ENCODE data around the gene EIF4H.
"Not testable (repeated sequence)": the region's sequence is repeated elsewhere in the genome, so short reads cannot be mapped to it uniquely, and the experiment has no call there.

Gene EIF4H

GRCh38 chr7:74173866-74174605, at the start of gene EIF4H:
EIF4H (plus strand) TSS chr7:74174356; CDS start chr7:74174384, 28 bp downstream.
- peak; percentile 92 for DNase-seq (ENCODE audit: low read depth)

DNA sequence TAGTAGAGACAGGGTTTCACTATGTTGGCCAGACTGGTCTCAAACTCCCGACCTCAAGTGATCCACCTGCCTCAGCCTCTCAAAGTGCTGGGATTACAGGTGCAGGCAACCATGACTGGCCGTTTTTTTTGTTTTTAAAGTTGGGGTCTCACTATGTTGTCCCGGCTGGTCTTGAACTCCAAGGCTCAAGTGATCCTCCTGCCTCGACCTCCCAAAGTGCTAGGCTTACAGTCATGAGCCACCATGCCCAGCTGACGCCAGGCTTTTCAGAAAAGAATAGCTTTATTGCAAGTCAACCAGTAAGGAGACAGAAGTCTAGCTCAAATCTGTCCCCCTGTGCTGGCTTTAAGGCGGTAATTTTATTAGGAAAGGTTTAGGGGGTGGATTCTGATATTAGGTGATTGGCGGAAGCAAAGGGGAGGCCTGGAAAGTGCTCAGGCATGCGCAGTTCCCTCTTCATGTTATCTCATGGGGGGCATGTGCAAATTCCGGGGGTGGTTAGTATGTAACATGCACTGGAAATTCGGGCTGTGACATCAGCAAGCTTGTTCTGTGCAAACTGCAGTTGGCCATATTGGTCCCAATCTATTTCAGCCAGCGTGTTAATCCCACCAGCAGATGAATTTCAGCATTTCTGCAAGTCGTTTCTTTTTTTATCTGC, 47.8 kb upstream of the EIF4H start:
- no peak for DNase-seq (ENCODE audit: low read depth)

GRCh38 chr7:74129887-74130286, 44.3 kb upstream of the EIF4H start:
- no peak for DNase-seq (ENCODE audit: low read depth)

DNA sequence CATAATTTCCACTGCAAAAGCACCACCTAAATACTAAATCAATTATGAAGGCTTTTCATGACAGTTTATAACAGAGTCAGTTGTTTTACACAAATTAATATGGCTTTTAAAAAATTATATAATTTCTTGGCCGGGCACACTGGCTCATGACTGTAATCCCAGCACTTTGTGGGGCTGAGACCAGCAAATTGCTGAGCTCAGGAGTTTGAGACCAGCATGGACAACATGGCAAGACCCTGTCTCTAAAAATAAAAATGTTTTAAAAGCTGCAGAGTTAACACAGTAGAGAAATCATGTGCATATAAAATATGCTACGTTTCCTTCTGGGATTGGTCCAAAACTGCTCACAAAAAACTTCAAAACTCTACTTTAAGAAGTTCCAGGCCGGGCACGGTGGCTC, 43.6 kb upstream of the EIF4H start:
- DNase-seq (ENCODE audit: low read depth) = no peak

DNA sequence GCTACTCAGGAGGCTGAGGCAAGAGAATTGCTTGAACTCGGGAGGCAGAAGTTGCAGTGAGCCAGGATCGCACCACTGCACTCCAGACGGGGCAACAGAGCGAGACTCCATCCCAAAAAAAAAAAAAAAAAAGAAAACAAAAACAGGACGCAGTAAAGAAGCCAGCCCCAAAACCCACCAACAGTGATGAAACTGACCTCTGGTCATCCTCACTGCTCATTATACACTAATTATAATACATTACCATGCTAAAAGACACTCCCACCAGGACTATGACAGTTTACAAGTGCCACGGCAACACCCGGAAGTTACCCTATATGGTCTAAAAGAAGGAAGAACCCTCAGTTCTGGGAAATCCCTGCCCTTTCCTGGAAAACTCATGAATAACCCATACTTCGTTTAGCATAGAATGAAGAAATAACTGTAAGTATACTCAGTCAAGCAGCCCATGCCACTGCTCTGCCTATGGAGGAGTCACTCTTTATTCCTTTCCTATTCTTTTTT, 40.0 kb upstream of the EIF4H start:
- DNase-seq (ENCODE audit: low read depth) = no peak

DNA sequence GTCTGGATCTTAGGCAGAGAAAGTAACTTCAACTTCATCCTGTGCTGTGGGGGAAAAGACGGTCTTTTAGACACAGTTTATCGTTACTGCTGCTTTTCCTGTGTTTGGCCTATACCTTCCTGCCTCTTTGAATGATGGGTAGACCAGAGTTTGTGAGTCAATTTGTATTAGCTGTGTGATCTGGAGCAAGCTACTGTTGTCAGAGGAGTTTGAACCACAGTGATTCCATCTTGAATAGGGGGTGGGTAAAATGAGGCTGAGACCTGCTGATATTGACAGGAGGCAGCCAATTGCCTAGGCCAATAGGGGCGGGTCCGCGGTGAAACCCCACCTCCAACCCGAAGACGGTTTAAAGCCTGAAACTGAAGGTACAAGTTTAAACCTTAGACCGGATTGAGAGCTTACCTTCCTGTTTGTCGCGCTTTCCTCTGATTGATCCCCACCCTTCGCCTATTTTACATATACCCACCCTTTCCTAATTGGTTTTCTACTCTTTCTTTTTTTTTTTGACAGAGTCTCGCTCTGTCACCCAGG, 35.8 kb upstream of the EIF4H start:
- no peak for DNase-seq (ENCODE audit: low read depth)

DNA sequence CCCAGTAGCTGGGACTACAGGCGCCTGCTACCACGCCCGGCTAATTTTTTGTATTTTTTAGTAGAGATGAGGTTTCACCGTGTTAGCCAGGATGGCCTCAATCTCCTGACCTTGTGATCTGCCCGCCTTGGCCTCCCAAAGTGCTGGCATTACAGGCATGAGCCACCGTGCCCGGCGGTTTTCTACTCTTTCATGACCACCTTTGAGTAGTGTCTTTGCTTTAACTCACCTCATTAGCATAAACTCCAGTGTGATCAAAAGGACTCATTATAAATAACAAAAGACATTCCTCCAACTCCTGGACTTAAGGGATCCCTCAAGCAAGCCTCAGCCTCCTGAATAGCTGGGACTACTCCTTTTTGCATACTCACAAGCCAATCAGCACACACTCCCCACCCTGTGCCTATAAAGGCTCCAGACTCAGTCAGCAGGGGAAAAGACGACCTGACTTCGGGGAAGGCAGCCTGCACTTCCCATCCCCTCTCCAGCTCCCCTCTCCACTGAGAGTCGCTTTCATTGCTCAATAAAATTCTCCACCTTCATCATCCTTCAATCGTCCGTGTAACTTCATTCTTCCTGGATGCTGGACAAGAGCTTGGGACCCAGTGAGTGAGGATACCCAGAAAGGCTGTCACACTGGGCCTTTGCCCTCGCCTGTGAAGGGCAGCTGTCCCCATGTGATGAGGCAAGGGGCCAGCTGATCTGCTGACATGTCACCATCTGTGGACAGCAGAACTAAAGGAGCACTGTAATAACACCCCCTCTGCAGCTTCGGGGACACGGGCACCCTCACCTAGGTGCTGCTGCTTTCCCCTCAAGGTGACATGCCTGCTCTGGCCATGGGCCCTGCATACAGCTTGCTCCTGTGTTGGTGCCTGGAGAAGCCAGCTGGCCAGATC, 35.0 kb upstream of the EIF4H start:
- no peak for DNase-seq (ENCODE audit: low read depth)

GRCh38 chr7:74141705-74142104, 32.5 kb upstream of the EIF4H start:
- no peak for DNase-seq (ENCODE audit: low read depth)

DNA sequence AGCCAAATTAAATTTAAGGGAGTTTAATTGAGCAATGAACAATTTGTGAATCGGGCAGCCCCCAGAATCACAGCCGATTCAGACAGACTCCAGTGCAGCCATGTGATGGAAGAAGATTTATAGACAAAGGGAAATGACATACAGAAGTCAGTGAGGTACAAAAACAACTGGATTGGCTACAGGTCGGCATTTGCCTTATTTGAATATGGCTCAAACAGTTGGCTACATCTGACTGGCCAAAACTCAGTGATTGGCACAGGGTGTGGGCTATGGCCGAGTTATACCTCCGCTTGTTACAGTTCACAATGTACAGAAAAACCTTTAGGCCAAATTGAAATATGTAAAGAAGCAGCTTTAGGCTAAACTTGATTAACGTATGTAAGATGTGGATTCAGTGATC, 30.8 kb upstream of the EIF4H start:
- no peak for DNase-seq (ENCODE audit: low read depth)

- DNase-seq (ENCODE audit: low read depth) = no peak
These were observed 25.7 kb upstream of the EIF4H start for GRCh38 chr7:74148491-74148890.

DNA sequence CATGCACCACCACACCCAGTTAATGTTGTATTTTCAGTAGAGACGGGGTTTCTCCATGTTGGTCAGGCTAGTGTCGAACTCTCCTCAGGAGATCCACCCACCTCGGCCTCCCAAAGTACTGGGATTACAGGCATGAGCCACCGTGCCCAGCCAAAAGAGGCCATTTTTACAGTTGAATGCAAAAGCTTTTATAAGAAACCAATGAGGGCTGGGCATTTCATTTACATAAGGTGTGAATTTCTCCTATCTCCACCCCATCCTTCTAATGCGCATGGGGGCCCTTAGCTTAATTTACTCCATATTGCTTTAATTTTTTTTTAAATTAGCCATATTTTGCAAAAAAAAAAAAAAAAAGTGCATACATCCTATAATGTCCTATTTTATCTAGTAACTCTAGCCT, 25.1 kb upstream of the EIF4H start:
- no peak for DNase-seq (ENCODE audit: low read depth)

GRCh38 chr7:74149603-74150002, 24.6 kb upstream of the EIF4H start:
- no peak for DNase-seq (ENCODE audit: low read depth)

DNA sequence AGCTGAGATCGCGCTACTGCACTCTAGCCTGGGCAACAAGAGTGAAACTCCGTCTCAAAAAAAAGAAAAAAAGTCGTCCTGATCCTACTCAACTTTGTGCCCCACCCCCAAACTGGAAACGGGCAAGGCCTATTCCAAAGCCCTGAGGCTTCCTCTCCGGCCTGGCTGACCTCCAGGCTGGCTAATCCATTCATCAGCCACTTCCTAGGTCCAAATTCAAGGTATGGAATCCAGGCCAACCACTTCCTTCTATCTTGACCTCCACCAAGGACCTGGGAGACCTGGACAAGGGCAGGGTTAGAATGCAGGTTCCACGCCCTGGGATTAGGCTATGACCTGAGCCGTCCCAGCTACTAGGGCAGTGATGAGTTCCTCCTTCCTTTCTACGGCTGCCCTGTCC, 20.4 kb upstream of the EIF4H start:
- no peak for DNase-seq (ENCODE audit: low read depth)

DNA sequence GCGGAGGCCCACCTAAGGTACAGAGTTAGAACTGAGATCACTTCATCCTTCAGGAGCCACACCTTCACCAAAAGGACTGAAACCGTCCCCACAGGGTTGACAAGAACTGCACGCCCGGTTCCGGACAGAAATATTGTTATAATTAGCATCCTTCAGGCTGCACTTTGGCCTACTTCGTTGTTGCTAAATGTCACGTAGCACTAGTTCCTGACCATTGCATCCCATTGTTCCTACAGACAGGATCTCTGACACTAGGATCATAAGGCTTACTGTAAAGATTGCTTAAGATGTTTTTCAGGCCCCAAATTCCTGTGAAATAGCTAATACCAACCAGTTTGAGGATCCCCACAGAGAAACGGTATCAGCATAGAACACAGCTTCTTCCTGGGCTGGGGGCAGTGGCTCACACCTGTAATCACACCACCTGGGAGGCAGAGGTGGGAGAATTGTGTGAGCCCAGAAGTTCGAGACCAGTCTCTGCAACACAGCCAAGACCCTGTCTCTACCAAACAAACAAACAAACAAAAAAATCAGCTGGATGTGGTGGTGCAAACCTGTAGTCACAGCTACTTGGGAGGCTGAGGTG, 18.3 kb upstream of the EIF4H start:
- no peak for DNase-seq (ENCODE audit: low read depth)

- DNase-seq (ENCODE audit: low read depth) = no peak
These were observed 16.6 kb upstream of the EIF4H start for GRCh38 chr7:74157605-74158004.

DNA sequence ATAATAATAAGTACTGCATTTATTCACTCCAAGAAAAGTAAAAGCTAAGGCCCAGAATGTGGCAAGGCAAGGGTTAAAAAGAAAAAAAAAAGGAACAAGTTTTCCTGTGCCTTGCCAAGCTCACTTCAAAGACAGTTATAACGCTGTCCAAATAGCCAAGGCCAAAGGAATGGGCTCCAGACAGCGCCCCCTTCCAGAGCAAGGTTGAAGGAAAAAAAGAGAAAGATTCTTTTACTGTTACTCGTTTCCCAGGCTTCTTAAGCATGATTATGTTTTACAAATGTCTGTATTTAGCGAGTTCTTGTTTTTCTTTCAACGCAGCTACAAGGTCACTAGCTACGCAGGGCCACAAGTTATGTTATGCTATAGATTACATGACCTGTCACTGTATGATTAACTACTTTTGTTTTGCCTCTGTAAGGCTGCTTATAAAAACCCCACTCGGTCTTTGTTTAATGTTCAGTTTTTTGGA, 9.1 kb upstream of the EIF4H start:
- DNase-seq (ENCODE audit: low read depth) = no peak

DNA sequence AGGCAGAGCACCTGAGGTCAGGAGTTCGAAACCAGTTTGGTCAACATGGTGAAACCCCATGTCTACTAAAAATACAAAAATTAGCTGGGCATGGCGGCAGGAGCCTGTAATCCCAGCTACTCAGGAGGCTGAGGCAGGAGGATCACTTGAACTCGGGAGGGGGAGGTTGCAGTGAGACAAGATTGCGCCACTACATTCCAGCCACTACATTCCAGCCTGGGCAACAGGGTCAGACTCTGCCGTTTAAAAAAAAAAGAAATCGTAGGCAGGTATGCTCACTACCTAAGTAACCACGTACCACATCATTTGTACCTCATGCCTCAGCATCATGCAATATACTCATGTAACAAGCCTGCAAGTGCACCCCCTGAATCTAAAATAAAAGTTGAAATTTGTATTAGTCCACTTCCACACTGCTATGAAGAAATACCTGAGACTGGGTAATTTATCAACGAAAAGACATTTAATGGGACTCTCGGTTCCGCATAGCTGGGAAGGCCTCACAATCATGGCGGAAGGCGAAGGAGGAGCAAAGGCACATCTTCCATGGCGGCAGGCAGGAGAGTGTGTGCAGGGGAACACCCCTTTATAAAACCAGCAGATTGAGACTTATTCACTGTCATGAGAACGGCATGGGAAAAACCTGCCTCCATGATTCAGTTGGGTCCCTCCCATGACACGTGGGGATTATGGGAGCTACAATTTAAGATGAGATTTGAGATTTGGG, 8.1 kb upstream of the EIF4H start:
- no peak for DNase-seq (ENCODE audit: low read depth)

GRCh38 chr7:74167324-74167723, 6.8 kb upstream of the EIF4H start:
- DNase-seq (ENCODE audit: low read depth) = not testable (repeated sequence)

DNA sequence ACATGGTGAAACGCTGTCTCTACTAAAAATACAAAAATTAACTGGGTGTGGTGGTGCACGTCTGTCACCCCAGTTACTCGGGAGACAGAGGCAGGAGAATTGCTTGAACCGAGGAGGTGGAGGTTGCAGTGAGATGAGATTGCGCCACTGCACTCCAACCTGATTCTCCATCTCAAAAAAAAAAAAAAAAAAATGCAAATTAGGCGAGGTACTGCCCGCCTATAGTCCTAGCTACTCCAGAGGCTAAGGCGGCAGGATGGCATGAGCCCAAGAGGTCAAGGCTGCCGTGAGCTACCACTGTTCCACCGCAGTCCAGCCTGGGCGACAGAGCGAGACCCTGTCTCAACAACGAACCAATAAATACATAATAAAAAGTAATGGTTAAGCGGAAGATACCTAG, 1.1 kb upstream of the EIF4H start:
- DNase-seq (ENCODE audit: low read depth) = no peak

DNA sequence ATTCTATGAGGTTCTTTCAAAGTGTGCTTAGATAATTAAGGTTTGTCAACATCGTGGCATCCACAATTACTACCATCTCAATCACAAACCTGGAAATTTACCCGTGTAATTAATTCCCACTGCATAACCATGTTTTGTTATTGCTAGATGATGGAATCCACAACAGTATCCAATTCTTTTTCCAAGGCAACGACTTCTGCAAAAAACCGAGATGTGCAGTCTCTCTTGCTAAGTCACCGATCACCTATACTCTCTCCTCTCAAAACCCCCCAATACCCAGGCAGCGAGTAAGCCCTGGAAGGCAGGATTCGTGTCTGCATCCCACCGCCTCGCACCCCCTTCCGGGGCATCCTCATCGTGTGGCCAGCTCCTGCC, 678 bp upstream of the EIF4H start:
- DNase-seq (ENCODE audit: low read depth) = no peak

GRCh38 chr7:74174606-74175082, 488 bp downstream of the EIF4H start:
- peak; percentile 13 for DNase-seq (ENCODE audit: low read depth)

All from activated T-helper 1 cell treated with Interleukin-2 at 50 U/mL for 16 hours (primary cell).